DMS 273 (cell line): ENCODE measurements around the gene SAMD11.

ENCODE experiments used
- DNase-seq: peaks from one replicate; lab custom pipeline; 2025; ENCODE audit not compliant: unreplicated experiment; lab: John Stamatoyannopoulos, UW

Gene SAMD11

DNA sequence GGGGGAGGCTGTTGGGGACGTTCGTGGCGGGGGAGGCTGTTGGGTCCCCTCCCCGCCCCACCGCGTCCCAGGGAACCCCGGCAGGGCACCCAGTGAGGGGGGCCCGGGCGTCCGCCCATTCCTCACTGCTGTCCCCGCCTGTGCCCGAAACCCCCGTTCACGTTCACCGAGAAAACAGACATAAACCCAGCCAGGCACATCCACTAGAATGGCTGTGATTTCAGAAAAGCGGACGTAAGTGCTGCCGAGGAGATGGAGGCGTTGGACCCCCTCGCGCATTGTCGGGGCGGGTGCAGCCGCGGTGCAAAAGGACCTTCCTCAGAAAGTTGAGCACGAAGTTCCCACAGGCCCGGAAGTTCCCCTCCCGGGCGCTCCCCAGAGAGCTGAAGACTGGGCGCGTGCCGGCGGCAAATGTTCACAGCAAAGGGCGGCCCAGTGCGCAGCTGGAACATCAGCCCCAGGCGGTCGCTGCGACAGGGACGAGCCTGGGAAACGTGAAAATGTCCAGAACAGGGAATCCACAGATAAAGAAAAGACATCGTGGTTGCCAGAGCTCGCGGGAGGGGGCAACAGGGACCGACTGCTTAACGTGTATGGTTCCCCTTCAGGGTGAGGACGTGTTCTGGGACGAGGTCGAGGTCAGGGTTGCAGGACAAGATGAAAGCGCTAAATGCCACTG is 18.5 kb upstream of the SAMD11 start:
- DNase-seq = no peak

DNA sequence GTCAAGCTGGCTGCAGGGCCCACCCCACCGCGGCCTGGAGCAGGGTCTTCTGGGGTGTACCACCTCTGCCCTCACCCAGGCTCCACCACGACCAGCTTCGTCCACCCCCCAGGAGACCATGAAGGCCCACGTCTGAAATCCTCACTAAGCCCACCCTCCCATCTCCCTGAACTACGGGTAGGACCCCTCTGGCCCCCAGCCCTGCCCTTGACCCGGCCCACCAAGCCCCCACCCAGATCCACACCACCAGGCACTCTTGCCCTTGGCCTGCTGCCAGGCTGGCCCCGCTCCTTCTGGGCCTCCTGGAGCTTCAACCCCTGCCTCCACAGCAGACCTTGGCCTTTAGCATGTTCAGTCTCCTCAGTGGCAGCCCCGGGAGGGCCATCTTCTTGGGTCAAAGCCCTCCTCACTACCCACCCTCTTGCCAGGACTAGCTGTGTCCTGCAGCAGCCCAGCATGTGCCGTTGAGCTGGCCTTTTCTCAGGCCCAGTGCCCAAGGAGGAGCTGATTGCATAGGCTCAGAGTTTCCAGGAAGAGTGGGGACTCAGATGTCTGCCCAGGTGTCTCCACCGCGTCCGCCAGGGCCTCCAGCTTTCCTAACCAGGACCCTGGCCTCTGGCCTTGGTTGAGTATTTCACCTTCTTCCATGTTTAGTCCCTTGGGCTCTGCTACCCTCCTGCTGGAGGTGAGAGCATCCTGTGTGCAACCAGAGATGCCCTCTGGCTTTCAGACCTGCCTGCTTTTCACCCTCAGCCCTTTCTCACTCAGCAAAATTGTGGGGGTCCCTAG is 17.7 kb upstream of the SAMD11 start:
- no peak for DNase-seq

DNA sequence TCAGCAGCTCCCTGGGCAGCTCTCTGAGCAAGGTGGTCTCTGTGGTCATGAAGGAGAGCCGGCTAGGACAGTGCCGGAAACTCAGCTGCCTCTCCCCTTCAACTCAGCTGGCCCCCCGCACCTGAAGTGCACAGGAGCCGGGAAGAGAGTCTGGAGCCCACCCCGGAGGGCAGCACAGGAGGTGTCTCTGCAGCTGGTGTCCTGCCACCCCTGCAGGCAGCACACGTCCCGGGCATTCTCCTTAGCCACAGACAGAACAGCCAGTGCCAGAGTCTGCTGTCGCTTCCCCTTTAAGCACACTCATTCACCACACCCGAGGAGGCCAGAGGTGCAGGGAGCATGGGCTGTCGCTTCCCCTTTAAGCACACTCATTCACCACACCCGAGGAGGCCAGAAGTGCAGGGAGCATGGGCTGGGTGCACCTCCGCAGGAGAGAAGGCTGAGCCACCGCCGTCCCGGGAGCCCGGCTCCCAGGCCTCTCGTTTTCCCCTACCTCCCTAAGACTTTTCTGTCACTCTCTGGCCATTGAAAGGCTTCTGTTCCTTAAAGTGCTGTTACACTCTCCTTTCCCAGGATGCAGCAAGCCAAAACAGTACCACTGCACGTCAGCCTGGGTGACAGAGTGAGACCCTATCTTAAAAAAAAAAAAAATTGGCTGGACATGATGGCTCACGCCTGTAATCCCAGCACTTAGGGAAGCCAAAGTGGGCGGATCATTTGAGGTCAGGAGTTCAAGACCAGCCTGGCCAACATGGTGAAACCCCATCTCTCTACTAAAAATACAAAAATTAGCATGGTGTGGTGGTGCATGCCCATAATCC is 16.9 kb upstream of the SAMD11 start:
- DNase-seq = no peak

DNA sequence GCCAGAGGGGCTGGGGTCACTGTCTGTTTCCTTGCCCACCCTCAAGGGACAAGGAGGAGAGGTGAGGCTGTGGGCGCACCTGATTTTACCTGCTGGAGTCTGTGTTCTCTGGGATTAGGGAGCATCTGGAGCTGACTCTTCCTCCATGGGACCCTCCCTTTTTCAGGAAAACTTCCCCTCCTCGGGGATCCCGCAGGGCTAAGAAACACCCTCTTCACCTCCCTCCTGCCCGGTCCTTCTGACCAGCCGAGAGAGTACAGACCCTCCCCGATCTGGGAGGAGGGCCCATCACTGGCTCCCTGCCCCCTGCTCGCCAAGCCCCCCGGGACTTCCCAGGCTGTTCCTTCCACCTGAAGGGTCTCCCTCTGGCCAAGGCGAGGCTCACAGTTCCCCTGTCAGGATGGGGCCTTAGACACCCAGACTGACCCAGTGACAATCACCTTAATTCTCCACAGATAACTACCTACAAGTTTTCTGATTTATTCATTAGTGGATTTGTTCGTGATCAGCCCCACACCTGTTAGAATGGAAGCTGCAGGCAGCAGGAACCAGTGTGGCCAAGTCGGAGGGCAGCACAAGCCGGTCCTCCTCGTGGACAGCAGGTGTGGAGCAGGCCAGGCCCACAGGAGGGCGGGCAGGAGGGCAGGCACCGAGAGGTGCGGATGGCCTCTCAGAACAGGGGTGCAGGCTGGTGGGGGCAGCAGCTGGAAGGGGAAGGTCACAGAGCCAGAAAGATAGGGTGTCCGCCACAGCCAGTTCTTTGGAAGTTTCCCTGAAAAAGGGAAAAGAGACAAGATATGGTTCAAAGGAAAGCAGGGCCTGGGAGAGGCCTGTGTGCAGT is 15.9 kb upstream of the SAMD11 start:
- no peak for DNase-seq

DNA sequence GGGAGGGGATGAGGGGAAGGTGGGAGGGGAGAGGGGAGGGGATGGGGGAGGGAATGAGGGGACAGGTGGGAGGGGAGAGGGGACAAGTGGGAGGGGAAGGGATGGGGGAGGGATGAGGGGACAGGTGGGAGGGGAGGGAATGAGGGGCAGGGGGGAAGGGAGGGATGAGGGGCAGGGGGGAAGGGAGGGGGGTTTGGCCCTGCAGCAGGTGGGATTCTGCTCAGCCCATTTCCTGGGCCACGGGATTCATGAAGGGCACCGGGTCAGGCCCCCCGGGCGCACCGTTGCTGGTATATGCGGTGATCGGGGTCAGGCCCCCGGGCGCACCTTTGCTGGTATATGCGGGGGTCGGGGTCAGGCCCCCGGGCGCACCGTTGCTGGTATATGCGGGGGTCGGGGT is 15.1 kb upstream of the SAMD11 start:
- DNase-seq = no peak

DNA sequence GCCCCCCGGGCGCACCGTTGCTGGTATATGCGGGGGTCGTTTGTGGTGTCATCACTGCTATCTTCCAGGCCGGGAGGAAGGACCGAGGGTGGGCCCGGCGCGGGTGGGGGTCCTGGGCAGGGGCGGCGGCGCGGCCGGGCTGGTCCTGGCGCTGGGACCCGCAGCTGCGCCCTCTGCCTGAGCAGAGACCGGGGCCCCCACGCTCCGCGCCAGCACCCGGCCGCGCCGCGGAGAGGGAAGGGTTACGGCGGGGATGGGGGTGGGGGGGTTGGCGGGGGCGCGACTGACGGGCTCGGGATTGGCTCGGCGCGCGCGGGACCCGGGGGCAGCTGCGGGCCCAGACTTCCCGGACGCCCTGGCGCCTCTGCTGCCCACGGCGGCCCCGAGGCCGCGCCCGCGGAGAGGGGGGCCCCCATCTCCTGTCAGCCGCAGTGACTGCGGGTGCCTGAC is 13.8 kb upstream of the SAMD11 start:
- DNase-seq = no peak

DNA sequence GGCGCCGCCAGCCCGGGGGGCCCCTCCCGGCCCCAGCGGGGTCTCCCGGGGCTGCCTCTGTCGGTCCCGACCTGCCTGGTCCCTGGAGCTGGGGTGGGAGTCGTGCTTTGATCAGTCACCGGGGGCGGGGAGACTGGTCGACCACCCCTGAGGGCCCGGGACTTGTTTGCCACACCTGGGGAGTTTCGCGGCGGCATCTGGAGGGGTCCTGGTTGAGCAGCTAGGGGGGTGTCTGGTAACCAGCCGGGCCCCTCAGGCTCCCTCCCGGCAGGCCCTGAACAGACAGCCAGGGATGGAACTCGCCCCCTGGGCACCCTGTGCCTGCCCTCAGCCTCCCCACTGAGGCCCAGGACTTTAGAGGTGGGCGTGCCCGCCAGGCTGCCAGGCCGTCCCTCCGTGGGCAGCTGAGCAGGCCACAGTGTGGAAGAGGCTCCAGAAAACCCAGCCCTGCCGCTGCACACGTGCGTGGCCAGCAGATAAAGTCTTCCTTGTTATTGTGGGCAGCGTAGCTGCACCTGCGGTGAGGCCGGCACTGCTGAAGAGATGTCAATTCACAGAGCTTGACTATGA is 13.3 kb upstream of the SAMD11 start:
- DNase-seq = no peak

DNA sequence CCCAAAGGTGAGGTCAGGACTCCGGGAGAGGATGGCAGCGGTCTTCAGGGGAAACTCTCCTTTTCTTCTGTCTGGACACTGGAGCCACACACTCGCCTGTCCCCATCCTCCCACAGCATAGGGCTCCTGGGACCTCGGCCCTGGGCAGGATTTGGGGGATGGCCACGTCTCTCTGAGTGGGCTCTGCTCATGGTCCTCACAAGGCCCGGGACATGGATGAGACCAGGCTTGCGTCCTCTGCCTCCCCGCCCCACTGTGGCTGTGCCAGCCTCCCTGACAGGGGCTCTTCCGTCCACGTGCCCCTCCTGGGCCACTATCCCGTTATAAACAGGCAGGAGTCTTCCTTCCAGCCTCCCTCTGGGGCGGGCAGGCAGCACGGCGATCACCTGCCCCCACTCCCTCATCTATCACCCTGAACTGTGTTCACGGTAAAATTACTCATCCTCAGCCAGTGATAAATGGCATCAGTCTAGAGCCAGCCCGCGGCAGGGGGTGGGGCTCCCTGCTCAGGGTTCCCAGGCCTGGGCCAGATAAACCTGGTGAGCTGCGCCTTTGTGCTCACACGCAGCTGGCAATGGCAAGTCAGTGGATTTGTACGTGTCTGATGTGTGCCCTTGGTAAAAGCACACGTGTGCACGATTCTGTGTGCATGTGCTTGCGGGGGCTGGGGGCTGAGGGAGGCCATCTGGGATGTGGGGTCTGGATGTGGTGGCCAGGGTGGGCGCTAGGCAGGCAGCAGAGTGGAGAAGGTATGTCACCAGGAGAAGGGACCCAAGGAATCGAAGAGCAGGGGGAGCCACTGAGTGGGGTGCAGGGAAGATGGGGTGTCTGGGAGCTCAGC is 12.6 kb upstream of the SAMD11 start:
- DNase-seq = no peak

DNA sequence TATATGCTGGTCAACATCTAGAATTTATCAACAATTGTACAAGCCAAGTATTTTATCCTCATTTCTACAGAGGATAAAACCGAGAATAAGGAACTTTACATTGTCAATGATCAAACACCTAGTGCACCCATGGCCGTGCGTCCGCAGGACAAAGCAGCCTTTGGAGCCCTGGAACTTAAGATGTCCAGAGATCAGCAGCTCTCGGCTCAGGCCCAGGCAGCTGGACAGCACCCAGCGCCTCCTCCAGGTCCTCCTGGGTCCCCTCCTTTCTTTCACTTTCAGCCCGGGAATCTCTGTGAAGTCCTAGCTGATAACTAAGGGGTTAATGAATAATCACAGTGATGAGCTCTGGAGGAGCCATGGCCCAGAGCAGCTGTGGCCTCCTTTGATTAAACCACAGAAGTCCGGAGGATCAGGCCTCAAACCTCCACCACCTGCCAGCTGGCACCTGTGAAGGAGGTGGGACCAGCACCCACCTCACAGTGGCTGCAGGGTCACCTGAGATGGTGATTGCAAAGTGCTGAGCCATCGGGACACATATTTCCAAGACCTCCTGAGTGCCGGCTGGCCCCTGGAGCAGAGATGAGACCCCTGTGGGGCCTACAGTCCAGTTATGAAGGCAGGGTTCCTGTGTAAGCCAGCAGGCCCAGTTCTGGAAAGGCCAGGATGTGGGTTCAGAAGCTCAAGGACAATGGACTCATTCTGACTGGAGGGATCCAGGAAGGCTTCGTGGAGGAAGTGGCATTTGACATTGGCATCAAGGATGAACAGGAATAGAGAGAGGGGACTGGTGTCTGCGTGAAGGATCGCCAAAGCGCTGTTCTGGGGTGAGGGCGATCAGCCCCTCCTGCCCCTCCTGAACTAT is 11.6 kb upstream of the SAMD11 start:
- no peak for DNase-seq

DNA sequence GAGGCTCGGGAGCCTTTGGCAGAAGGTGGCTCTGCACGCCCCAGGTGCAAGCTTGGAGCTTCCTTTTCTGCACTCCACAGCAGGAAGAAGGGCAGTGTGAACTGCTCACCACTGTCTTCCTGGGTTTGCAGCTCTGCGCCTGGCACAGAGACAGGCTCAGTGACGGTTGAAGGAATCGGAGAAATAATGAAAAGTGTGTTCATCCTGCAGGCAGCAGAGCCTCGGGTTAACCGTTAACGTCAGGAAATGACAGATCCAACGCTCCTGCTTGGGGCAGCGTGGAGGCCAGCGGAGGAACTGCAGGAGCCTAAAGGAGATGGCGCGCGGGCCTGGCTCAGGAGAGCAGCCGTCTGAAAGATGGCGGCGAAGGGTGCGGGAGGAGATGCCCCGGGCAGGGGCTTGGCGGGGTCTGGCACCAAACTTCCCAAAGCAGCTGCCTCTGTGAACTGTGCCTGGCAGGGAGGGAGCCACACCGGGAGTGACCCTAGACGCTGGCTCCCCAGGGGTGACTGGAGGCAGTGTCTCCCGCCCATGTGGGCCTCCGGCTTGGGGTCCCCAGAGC is 10.9 kb upstream of the SAMD11 start:
- no peak for DNase-seq

DNA sequence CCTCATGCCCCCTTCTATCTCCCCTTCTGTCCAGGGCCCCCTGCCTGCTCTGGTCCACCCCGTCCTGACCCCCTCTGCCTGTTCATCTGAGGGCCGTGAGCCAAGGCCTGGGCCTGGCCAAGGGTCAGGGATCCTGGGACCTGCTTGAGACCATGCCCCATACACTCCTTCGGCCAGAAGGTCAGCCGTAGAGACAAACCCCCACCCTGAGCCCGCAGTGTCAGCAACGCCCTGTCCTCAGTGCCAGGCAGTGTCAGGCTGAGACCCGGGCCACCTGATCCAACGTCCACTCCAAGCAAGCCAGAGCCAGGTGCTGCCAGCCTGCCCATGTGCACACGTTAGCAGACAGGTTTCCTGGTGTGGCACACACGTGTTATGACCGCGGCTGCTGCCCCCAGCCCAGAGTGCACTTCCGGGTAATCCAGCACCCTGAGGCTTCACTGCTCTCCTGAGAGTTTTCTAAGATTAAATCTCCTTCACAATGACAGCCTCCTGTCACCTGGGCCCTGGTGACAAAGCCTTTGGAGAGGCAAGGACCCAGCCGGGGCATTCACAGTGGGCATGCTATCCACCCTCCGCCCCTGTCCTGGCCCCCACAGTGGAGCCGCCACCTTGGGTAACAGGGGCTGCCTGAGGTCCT is 10.1 kb upstream of the SAMD11 start:
- no peak for DNase-seq

DNA sequence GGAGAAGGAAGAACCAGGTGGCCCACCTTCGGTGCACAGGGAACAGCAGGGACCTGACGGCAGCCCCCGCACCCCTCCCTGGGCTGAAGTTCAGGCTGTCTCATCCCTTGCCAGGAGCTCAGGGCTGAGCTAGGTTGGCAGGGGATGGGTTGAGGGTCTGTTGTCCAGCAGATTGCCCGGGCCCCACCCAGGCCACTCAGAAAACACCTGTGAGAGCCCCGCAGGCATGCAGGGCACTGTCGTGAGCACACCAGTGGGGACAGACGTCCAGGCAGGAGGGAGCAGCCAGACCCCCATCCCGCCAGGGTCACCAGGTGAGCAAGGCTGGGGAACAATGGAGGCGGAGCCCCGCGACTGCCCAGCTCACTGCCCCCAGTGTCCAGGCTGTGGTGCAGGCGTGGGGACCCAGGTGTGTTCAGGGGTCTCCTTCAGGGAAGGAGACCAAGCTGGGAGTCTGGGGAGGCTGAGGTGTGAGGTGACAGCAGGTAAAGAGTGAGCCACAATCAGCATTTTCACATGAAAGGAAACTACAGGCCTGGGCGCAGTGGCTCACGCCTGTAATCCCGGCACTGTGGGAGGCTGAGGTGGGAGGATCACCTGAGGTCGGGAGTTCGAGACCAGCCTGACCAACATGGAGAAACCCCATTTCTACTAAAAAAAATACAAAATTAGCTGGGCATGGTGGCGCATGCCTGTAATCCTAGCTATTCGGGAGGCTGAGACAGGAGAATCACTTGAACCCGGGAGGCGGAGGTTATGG is 9.4 kb upstream of the SAMD11 start:
- no peak for DNase-seq

DNA sequence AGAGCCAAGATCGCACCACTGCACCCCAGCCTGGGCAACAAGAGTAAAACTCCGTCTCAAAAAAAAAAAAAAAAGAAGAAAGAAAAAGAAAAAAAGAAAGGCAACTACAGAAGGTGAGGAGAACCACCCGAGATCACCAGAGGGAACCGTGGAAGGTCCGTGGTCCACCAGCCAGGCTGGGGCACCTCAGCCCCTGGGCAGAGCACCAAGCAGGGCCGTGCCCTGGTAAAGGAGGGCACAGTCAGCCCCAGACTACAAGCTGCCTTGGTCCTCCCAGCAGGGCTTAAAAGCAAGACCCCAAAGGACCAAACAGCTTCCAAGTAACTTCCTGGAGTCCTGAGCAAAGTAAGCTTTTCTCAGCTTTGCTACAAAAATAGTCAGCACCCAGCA is 8.8 kb upstream of the SAMD11 start:
- DNase-seq = no peak

DNA sequence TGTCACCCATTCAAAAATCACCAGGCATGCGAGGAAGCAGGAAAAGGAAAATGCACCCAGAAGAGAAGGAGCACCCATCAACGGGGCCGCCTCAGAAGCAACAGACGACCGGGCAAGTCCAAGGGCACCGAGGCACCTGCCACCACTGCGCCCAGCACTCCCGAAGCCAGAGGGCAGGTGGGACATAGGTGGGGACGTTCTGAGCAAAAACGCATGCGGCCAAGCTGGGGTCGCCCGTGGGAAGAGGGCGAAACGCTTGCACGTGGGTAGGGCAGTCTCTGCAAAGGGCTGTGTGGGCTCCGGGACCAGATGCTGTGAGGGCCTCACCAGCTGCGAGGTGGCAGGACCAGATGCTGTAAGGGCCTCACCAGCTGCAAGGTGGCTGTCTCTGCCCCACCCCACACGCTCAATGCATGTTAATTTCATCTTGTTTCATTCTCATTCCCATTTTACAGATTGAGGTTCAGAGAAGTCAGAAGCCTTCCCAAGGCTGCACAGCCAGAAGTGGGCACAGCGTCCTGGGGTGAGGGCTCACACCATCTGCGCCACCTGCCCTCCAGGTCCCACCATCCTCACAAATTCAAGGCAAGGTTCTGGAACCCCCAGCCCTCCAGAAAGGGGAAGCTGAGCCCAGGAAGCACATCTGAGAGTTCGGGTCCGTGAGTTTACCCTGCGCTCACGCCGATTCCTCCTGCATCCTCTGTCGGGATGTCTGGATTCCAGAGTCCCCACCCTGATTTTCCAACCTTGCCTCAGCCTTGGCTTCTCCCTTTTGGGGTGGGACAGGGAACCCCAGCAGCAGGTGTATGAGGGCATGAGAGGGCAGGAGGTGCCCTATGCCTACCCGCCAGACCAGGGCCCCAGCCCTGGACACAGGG is 8.2 kb upstream of the SAMD11 start:
- peak; percentile 72 for DNase-seq

DNA sequence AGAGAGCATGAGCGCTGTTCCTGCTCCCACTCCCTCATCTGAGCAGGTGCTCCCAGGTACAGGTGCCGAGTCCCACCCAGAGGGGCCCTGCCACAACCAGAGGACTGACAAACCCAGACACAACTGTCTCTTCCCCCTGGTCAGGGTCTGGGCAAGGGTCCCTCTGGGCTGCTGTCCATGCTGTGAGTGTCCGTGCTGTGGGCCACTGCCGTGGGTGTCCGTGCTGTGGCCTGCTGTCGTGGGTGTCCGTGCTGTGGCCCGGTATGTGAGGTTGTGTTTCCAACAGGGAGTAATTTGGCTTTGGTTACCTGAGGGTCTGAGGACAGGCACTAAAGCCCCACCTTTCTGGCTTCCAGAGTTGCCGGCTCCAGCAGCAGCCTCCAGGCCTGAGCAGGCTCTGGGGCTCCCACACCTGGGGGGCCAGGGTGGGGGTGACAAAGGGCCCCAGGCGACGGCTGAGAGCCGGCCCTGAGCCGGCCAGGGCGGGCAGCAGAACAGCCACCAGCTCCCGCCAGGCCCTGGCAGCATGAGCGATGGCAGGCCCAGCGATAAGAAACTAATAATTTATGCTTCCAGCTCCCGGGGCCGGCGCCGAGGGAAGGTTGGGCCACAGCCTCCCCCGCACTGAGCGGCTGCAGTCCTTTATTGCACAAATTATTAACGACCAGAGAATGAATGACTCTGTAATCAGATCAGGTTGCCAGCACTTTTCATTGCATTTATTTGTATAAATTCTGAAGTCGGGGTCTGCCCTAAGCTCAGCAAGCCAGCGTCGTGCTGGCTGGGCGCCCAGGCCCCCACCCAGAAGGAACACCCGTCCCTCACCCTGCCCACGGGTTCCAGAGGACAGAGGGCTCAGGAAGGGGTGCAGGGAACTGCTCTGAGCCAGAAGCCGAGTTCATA is 7.3 kb upstream of the SAMD11 start:
- peak; percentile 80 for DNase-seq
